Measurements from ENCODE around the gene RNF213.

DNA sequence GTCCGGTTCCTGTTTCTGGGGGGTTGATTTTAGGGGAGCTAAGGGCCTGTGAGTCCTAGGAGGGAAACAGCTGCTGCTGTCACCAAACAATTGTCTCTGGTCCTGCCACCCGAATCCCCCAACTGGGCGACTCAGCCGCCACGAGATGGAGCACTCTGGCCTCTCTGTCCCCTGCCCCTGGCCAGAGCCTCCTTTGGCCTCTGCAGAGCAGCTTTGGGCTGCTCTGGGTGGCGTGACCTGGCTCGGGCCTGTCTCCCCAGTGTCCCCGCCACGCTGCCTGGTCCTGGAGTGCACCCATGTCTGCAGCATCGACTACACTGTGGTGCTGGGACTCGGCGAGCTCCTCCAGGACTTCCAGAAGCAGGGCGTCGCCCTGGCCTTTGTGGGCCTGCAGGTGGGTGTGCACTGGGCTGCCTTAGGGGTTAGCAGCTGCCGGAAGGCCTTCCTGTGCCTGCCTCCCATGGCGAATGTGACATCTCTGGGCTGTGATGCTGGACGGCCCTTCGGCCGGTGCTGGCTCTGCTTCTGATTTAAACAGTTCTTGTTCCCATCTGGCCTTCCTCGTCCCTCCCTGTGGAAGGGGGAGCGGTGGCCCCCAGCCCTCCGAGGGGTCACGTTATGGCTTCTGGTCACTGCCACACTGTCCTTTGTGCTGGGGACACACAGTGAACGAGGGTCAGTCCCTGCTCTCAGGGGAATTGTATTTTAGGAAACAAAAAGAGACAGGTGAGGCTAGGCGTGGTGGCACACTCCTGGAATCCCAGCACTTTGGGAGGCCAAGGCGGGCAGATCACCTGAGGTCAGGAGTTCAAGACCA lies 11.6 kb upstream of the RNF213 start:
- TF ChIP-seq POLR2AphosphoS5 (IDR thresholded peaks at IDR 0.05) (no peak), POLR2A (IDR thresholded peaks at IDR 0.05) (no peak)
- TF ChIP-seq, protein P1, sequence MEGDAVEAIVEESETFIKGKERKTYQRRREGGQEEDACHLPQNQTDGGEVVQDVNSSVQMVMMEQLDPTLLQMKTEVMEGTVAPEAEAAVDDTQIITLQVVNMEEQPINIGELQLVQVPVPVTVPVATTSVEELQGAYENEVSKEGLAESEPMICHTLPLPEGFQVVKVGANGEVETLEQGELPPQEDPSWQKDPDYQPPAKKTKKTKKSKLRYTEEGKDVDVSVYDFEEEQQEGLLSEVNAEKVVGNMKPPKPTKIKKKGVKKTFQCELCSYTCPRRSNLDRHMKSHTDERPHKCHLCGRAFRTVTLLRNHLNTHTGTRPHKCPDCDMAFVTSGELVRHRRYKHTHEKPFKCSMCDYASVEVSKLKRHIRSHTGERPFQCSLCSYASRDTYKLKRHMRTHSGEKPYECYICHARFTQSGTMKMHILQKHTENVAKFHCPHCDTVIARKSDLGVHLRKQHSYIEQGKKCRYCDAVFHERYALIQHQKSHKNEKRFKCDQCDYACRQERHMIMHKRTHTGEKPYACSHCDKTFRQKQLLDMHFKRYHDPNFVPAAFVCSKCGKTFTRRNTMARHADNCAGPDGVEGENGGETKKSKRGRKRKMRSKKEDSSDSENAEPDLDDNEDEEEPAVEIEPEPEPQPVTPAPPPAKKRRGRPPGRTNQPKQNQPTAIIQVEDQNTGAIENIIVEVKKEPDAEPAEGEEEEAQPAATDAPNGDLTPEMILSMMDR (IDR thresholded peaks at IDR 0.05): no peak
